ENCODE data around the gene BMP2.
A peak's percentile ranks its signal among the peaks of the same experiment; 100 is the strongest.

The BMP2 gene

GRCh38 chr20:6784210-6784631, 16.7 kb downstream of the BMP2 start:
- H3K27ac ChIP-seq, result 0 out of 2 replicates have a peak overlapping the region, but pooled peaks have one; percentile 20
- no peak for TF ChIP-seq ZFX (IDR thresholded peaks at IDR 0.05; ENCODE audit: borderline replicate concordance)
- TF ChIP-seq, protein P1, sequence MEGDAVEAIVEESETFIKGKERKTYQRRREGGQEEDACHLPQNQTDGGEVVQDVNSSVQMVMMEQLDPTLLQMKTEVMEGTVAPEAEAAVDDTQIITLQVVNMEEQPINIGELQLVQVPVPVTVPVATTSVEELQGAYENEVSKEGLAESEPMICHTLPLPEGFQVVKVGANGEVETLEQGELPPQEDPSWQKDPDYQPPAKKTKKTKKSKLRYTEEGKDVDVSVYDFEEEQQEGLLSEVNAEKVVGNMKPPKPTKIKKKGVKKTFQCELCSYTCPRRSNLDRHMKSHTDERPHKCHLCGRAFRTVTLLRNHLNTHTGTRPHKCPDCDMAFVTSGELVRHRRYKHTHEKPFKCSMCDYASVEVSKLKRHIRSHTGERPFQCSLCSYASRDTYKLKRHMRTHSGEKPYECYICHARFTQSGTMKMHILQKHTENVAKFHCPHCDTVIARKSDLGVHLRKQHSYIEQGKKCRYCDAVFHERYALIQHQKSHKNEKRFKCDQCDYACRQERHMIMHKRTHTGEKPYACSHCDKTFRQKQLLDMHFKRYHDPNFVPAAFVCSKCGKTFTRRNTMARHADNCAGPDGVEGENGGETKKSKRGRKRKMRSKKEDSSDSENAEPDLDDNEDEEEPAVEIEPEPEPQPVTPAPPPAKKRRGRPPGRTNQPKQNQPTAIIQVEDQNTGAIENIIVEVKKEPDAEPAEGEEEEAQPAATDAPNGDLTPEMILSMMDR (IDR thresholded peaks at IDR 0.05), result no peak

DNA sequence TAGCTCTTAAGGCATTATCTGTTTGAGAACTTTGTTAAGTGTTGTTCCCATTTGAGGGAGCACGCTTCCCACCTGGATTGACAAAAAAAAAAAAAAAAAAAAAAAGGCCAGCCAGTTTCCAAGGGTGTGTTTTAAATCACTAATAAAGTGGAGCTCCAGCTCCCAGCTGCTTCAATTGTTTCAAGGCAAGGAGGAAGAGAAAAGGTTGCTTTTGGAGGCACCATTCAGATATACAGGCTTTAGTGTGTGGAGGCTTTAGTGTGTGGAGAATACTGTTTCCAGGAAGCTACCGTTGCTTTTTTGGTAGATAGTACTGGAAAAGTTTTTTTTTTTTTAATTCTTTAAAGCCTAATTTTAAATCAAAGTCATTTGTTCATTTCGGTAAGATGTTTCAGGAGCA, 17.3 kb downstream of the BMP2 start:
- TF ChIP-seq, protein P1 (IDR thresholded peaks at IDR 0.05), result no peak
- no peak for TF ChIP-seq ZFX (IDR thresholded peaks at IDR 0.05; ENCODE audit: borderline replicate concordance)

DNA sequence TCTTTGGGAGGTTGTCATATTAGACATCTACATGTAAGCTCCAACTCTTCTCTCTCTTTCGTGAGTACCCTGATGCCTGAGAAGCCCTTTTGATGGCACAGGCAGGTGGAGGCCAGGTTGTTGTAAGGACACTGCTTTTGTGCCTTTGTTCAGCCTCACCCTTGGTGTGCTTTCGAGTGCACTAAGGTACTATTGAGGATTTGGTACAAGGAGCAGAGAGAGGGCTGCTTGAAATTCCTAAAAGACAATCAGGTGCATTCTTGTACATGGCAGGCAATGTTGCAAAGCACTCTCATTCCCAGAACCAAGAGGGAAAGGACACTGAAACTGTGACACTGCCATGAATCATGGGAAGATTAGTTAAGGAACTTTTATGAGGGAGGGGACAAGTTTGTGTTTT, 19.1 kb downstream of the BMP2 start:
- TF ChIP-seq ZFX (IDR thresholded peaks at IDR 0.05; ENCODE audit: borderline replicate concordance), result no peak
- TF ChIP-seq, protein P1 (IDR thresholded peaks at IDR 0.05), result no peak
- no peak overlapping the region for H3K27ac ChIP-seq

More for the DNA sequence above, 17.3 kb downstream of the BMP2 start:
- no peak overlapping the region for H3K27ac ChIP-seq

- TF ChIP-seq, protein P1 (IDR thresholded peaks at IDR 0.05), result no peak
- no peak for TF ChIP-seq ZFX (IDR thresholded peaks at IDR 0.05; ENCODE audit: borderline replicate concordance)
- H3K27ac ChIP-seq, result no peak overlapping the region
Measured at GRCh38 chr20:6792789-6793188, 25.3 kb downstream of the BMP2 start.

- no peak overlapping the region for H3K27ac ChIP-seq
- TF ChIP-seq ZFX (IDR thresholded peaks at IDR 0.05; ENCODE audit: borderline replicate concordance), result no peak
- TF ChIP-seq, protein P1 (IDR thresholded peaks at IDR 0.05), result no peak
Measured at GRCh38 chr20:6802227-6802626, 34.7 kb downstream of the BMP2 start.

DNA sequence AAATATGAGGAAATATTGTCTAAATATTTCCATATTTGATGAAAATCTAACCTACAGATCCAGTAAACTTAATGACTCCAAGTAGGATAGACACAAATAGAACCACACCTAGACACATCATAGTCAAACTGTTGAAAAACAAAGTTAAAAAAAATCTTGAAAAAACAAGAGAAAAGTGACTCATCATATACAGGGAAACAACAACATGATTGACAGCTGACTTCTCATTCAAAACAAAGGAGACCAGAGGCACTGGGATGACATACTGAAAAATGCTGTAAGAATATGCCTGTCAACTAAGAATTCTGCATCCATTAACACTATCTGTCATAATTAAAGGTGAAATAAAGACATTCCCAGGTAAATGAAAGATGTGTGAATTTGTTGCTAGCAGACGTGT, 38.8 kb downstream of the BMP2 start:
- TF ChIP-seq, protein P1 (IDR thresholded peaks at IDR 0.05), result no peak
- TF ChIP-seq ZFX (IDR thresholded peaks at IDR 0.05; ENCODE audit: borderline replicate concordance), result no peak
- H3K27ac ChIP-seq, result no peak overlapping the region

- H3K27ac ChIP-seq, result no peak overlapping the region
Measured at GRCh38 chr20:6811262-6812035, 44.0 kb downstream of the BMP2 start.

More at GRCh38 chr20:6811262-6812035, 44.0 kb downstream of the BMP2 start:
- TF ChIP-seq, protein P1 (IDR thresholded peaks at IDR 0.05), result no peak
- TF ChIP-seq ZFX (IDR thresholded peaks at IDR 0.05; ENCODE audit: borderline replicate concordance), result no peak
